ENCODE measurements around the gene SFTA2. TPM values are rescaled to one million over a fixed set of nuclear protein-coding genes. Genes with fewer than 3 reads are reported as not detected.
"Not testable (repeated sequence)": the region's sequence is repeated elsewhere in the genome, so short reads cannot be mapped to it uniquely, and the experiment has no call there.

SFTA2 gene
- total and polyA plus RNA-seq, 7 donors = 3.6 TPM; not detected in 6

- Histone ChIP-seq H3K4me3 (no peak overlapping the region), H3K27ac (no peak overlapping the region), H3K9me3 (peaks cover 0 to 7% (median 4%) of the 10 kb centered on the region in 4 donors), H3K36me3 (peaks cover 0 to 50% (median 21%) of the 10 kb centered on the region in 4 donors), H3K4me1 (no peaks in the 10 kb centered on the region), H3K27me3 (no peaks in the 10 kb centered on the region)
- 78 to 91% methylated on average over 4 of the region's 4 CpGs for WGBS, 2 donors
- no peak for TF ChIP-seq EP300 (IDR thresholded peaks at IDR 0.05)
- DNase-seq = no peak
- intact Hi-C loops (cut with DNase I) = no loop called here
These were observed 5.3 kb downstream of the SFTA2 start for GRCh38 chr6:30926644-30927043.

- peaks cover 9 to 75% (median 36%) of the 10 kb centered on the region in 4 donors for H3K36me3 ChIP-seq
- intact Hi-C loops (cut with DNase I); H3K27me3 ChIP-seq; H3K27ac ChIP-seq; H3K4me3 ChIP-seq; H3K9me3 ChIP-seq; DNase-seq; H3K4me1 ChIP-seq: not testable (repeated sequence)
- WGBS, 2 donors = 90 to 91% methylated on average over 9 of the region's 9 CpGs
These were observed 7.8 kb downstream of the SFTA2 start for GRCh38 chr6:30924040-30924627.

DNA sequence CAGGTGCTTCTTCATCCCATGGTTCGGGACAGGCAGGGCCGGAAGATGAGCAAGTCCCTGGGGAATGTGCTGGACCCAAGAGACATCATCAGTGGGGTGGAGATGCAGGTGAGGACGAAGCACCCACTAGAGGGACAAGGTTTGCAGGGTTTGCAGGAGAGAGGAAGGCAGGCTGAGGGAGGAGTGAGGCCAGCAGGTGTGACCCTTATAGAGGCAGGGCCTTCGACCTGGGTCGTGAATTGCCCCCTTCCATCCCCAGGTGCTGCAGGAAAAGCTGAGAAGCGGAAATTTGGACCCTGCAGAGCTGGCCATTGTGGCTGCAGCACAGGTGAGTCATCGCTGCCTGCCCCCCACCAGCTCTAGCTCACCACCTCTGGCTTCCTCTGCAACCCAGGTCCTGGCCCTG is 9.5 kb downstream of the SFTA2 start:
- intact Hi-C loops (cut with DNase I) = no loop called here
- Histone ChIP-seq H3K9me3 (no peaks in the 10 kb centered on the region), H3K36me3 (peaks cover 9 to 89% (median 41%) of the 10 kb centered on the region in 4 donors), H3K27me3 (no peaks in the 10 kb centered on the region), H3K4me1 (no peaks in the 10 kb centered on the region), H3K4me3 (no peak overlapping the region), H3K27ac (no peak overlapping the region)
- 92 to 94% methylated on average over 7 of the region's 7 CpGs for WGBS, 2 donors
- DNase-seq = no peak
- no peak for TF ChIP-seq POLR2AphosphoS5 (IDR thresholded peaks at IDR 0.05)
- TF ChIP-seq CTCF (IDR thresholded peaks at IDR 0.05) = no peak
- TF ChIP-seq POLR2A (IDR thresholded peaks at IDR 0.05) = no peak
- TF ChIP-seq EP300 (IDR thresholded peaks at IDR 0.05) = no peak

DNA sequence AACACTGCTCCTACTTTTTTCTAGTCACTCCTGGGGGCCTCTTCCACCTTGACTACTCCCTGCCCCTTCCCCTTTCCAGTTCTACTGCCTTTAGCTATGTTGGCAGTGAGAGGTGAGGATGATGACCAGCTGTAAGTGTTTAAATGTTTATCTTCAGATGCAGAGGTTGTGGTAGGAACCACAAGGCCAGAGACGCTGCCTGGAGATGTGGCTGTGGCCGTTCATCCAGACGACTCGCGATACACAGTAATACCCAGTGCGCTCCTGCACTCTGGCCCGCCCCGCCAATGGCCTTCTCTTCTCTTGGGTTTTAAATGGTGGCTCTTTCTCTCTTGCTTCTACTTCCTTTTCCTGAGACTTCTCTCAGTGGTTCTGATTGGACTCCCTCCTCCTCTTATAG is 13.3 kb downstream of the SFTA2 start:
- Histone ChIP-seq H3K27me3 (no peaks in the 10 kb centered on the region), H3K4me3 (no peak overlapping the region), H3K9me3 (no peaks in the 10 kb centered on the region), H3K4me1 (peaks cover 0 to 19% (median 16%) of the 10 kb centered on the region in 4 donors), H3K36me3 (peaks cover 9 to 68% (median 38%) of the 10 kb centered on the region in 4 donors), H3K27ac (no peak overlapping the region)
- intact Hi-C loops (cut with DNase I) = no loop called here
- TF ChIP-seq CTCF (IDR thresholded peaks at IDR 0.05) (no peak), POLR2AphosphoS5 (IDR thresholded peaks at IDR 0.05) (no peak), POLR2A (IDR thresholded peaks at IDR 0.05) (no peak), EP300 (IDR thresholded peaks at IDR 0.05) (no peak)
- WGBS, 2 donors = 92 to 97% methylated on average over 8 of the region's 8 CpGs
- no peak for DNase-seq

- WGBS, 2 donors = 89 to 93% methylated on average over 8 of the region's 8 CpGs
These were observed 14.5 kb downstream of the SFTA2 start for GRCh38 chr6:30917487-30917886.

More at GRCh38 chr6:30917487-30917886, 14.5 kb downstream of the SFTA2 start:
- H3K4me3 ChIP-seq = no peak overlapping the region
- no peaks in the 10 kb centered on the region for H3K9me3 ChIP-seq
- intact Hi-C loops (cut with DNase I) = no loop called here
- TF ChIP-seq EP300 (IDR thresholded peaks at IDR 0.05) (no peak), CTCF (IDR thresholded peaks at IDR 0.05) (no peak), POLR2AphosphoS5 (IDR thresholded peaks at IDR 0.05) (no peak), POLR2A (IDR thresholded peaks at IDR 0.05) (no peak)
- peaks cover 9 to 59% (median 31%) of the 10 kb centered on the region in 4 donors for H3K36me3 ChIP-seq
- H3K27me3 ChIP-seq = no peaks in the 10 kb centered on the region
- peaks cover 0 to 25% (median 21%) of the 10 kb centered on the region in 4 donors for H3K4me1 ChIP-seq
- no peak for DNase-seq
- no peak overlapping the region for H3K27ac ChIP-seq

All from sigmoid colon (tissue), 7 donors.